MCF 10A (cell line): ENCODE results near the gene SH3D19. TPM values are rescaled to one million over a fixed set of nuclear protein-coding genes. Genes with fewer than 3 reads are reported as not detected.
"Not testable (repeated sequence)": the region's sequence is repeated elsewhere in the genome, so short reads cannot be mapped to it uniquely, and the experiment has no call there.

ENCODE experiments used
- BruUV-seq: library from RNA; stranded (reverse); fragments of 400-500 nt; replicated peaks from 2 replicates; lab custom pipeline; 2021; lab: Mats Ljungman, UMichigan
- CTCF ChIA-PET: fragments of 300-600 bp; sonication (Branson Sonifier 250); formaldehyde crosslinking; extraction: SDS; loops from one replicate; lab custom pipeline; 2021; ENCODE audit warnings: antibody characterized with exemption, inconsistent platforms; lab: Yijun Ruan, JAX
- POLR2A ChIA-PET: fragments of 300-600, 350-650 bp; sonication (Branson Sonifier 250); formaldehyde crosslinking; extraction: SDS; loops from one replicate; lab custom pipeline; 2020; ENCODE audit warnings: antibody characterized with exemption, inconsistent platforms; lab: Yijun Ruan, JAX
- DNase-seq: peaks from one replicate; pipeline ENCODE4 v3.0.0-alpha.2; 2018; ENCODE audit not compliant: unreplicated experiment
- H3K27ac Mint-ChIP-seq: one replicate; pipeline ENCODE4 v1.8.0; 2022; ENCODE audit warnings: mild to moderate bottlenecking, low read depth, mixed read lengths; ENCODE audit not compliant: unreplicated experiment
- H3K27me3 Mint-ChIP-seq: one replicate; pipeline ENCODE4 v1.8.0; 2022; ENCODE audit warnings: mixed read lengths; ENCODE audit not compliant: insufficient read depth, unreplicated experiment
- H3K36me3 Mint-ChIP-seq: one replicate; pipeline ENCODE4 v1.8.0; 2022; ENCODE audit warnings: mild to moderate bottlenecking, moderate library complexity, mixed read lengths; ENCODE audit not compliant: insufficient read depth, unreplicated experiment
- H3K4me1 Mint-ChIP-seq: one replicate; pipeline ENCODE4 v1.8.0; 2022; ENCODE audit warnings: mixed read lengths; ENCODE audit not compliant: insufficient read depth, unreplicated experiment
- H3K4me3 Mint-ChIP-seq: one replicate; pipeline ENCODE4 v1.8.0; 2022; ENCODE audit warnings: mild to moderate bottlenecking, moderate library complexity, mixed read lengths; ENCODE audit not compliant: unreplicated experiment
- H3K9me3 Mint-ChIP-seq: one replicate; pipeline ENCODE4 v1.8.0; 2022; ENCODE audit warnings: mixed read lengths; ENCODE audit not compliant: unreplicated experiment
- intact Hi-C: fragments of 100-400 bp; cut with micrococcal nuclease; formaldehyde crosslinking; loops from 2 replicates; pipeline ENCODE4 v1.14.1; 2022
- total RNA-seq: library from RNA; stranded (reverse); gene quantifications from 2 replicates; pipeline ENCODE4 v1.2.3, GENCODE V29; 2022
- TF ChIP-seq, protein P1 (sequence below): fragments of 200-600 bp; IDR thresholded peaks from one replicate; pipeline ENCODE4 v1.8.0; 2022; ENCODE audit warnings: antibody characterized with exemption, mild to moderate bottlenecking; ENCODE audit not compliant: unreplicated experiment

The SH3D19 gene
- total RNA-seq, 1 experiment from 2014 or later, result 51.3 TPM

DNA sequence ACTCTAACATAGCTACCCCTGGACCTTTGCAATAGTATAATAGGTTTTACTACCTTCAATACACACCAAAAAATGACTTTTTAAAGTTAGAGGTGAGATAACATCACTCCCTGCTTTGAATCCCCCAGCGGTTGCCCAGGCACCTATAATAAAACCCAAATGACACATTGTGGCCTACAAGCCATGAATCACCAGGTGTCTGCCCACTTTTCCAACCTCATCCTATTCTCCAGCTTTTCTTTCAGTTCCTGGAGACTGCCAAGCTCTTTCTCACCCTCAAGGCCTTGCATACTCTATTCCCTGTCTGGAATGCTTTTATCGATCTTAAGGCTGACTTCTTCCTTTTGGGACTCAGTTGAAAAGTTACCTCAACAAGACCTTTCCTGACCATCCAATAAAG lies 64.9 kb downstream of the SH3D19 start:
- TF ChIP-seq, protein P1, sequence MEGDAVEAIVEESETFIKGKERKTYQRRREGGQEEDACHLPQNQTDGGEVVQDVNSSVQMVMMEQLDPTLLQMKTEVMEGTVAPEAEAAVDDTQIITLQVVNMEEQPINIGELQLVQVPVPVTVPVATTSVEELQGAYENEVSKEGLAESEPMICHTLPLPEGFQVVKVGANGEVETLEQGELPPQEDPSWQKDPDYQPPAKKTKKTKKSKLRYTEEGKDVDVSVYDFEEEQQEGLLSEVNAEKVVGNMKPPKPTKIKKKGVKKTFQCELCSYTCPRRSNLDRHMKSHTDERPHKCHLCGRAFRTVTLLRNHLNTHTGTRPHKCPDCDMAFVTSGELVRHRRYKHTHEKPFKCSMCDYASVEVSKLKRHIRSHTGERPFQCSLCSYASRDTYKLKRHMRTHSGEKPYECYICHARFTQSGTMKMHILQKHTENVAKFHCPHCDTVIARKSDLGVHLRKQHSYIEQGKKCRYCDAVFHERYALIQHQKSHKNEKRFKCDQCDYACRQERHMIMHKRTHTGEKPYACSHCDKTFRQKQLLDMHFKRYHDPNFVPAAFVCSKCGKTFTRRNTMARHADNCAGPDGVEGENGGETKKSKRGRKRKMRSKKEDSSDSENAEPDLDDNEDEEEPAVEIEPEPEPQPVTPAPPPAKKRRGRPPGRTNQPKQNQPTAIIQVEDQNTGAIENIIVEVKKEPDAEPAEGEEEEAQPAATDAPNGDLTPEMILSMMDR, result no peak
- Mint-ChIP-seq H3K9me3 (no peaks in the 10 kb centered on the region), H3K4me1 (peaks cover 29% of the 10 kb centered on the region), H3K27me3 (no peaks in the 10 kb centered on the region), H3K4me3 (no peak overlapping the region), H3K36me3 (no peaks in the 10 kb centered on the region), H3K27ac (no peak overlapping the region)
- intact Hi-C loops, result no loop called here
- CTCF ChIA-PET, result no interaction called here
- BruUV-seq, result no TSS peak
- DNase-seq, result peak; percentile 36
- POLR2A ChIA-PET, result interaction anchor here (0.7 kb wide), 1 partner anchor 464 kb away, joined by 3 read pairs; no protein-coding TSS in a partner anchor

DNA sequence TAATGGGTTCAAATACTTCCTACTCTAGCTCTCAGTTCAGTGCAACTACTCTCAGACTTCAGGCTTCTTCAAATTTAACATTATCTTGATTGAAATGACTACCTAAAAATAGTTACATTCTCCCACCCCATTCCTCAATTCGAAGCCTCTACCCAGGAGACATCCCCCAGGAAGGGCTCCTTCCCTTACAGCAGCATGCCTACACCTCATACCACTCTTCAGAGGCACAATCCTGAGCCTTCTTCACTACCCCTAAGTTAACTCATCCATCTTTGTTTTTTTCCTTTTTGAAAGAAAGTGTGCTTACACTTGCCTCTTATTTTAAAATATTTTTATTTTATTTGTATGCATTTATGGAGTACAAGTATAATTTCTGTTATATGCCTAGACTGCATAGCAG lies 65.7 kb downstream of the SH3D19 start:
- Mint-ChIP-seq H3K27ac (no peak overlapping the region), H3K27me3 (no peaks in the 10 kb centered on the region), H3K36me3 (no peaks in the 10 kb centered on the region), H3K4me3 (no peak overlapping the region), H3K9me3 (no peaks in the 10 kb centered on the region), H3K4me1 (peaks cover 29% of the 10 kb centered on the region)
- TF ChIP-seq, protein P1, result no peak
- no peak for DNase-seq
- ChIA-PET POLR2A (no interaction called here), CTCF (no interaction called here)
- intact Hi-C loops, result no loop called here
- BruUV-seq, result no TSS peak

DNA sequence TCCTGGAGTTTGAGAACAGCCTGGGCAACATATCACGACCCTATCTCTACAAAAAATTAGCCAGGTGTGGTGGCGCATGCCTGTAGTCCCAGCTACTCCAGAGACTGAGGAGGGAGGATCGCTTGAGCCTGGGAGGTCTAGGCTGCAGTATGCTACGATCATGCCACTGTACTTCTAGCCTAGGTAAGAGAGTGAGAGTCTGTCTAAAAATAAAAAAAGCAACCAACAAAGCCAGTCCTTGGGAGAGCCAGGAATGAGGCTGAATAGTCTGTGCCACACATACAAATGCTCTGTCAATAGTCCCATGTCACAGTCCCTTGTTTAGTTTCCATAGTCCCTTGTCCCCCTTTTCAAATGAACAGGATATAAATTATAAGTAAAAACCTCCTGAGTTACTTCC lies 67.7 kb downstream of the SH3D19 start:
- TF ChIP-seq, protein P1, result no peak
- intact Hi-C loops, result no loop called here

DNA sequence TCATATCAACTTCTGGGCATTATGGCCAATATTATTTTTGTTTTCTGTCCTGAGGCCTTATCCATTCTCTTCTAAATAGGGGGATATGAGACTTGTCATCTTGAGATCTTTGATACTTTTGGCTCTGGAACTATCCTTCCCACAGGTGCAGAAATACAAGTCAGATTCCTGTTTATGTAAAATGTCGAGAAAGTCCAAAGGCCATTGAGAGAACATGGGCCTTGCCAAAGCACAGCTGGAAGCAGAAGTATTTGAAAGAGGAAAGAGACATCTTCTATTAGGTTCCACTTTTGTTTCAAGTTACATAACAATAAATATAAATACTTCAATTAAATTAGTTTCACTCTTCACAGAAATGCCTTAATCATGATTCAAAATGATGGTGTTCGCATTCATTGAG lies 69.3 kb downstream of the SH3D19 start:
- no peak for DNase-seq
- CTCF ChIA-PET, result interaction anchor here (1.0 kb wide), 1 partner anchor 20 kb away, joined by 4 read pairs; no protein-coding TSS in a partner anchor
- no peak overlapping the region for H3K27ac Mint-ChIP-seq
- BruUV-seq, result no TSS peak
- POLR2A ChIA-PET, result interaction anchor here (0.7 kb wide), 1 partner anchor 9 kb away, joined by 4 read pairs; no protein-coding TSS in a partner anchor
- intact Hi-C loops, result no loop called here
- peaks cover 23% of the 10 kb centered on the region for H3K4me1 Mint-ChIP-seq
- TF ChIP-seq, protein P1, result no peak
- H3K27me3 Mint-ChIP-seq, result no peaks in the 10 kb centered on the region
- no peaks in the 10 kb centered on the region for H3K9me3 Mint-ChIP-seq
- no peak overlapping the region for H3K4me3 Mint-ChIP-seq
- H3K36me3 Mint-ChIP-seq, result no peaks in the 10 kb centered on the region

More for the DNA sequence above, 67.7 kb downstream of the SH3D19 start:
- Mint-ChIP-seq H3K27ac (peak overlapping the region; percentile 47), H3K36me3 (no peaks in the 10 kb centered on the region), H3K4me1 (peaks cover 29% of the 10 kb centered on the region), H3K9me3 (no peaks in the 10 kb centered on the region), H3K27me3 (no peaks in the 10 kb centered on the region), H3K4me3 (no peak overlapping the region)
- no TSS peak for BruUV-seq
- ChIA-PET CTCF (no interaction called here), POLR2A (interaction anchor here (0.6 kb wide), 1 partner anchor 353 kb away, joined by 3 read pairs; no protein-coding TSS in a partner anchor)
- no peak for DNase-seq

DNA sequence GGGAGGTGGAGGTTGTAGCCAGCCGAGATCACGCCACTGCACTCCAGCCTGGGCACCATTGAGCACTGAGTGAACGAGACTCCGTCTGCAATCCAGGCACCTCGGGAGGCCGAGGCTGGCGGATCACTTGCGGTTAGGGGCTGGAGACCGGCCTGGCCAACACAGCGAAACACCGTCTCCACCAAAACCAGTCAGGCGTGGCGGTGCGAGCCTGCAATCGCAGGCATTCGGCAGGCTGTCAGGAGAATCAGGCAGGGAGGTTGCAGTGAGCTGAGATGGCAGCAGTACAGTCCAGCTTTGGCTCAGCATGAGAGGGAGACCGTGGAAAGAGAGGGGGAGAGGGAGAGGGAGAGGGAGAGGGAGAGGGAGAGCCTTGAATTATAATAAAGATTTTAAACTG lies 69.7 kb downstream of the SH3D19 start:
- intact Hi-C loops, BruUV-seq, H3K4me3 Mint-ChIP-seq, H3K9me3 Mint-ChIP-seq, H3K27ac Mint-ChIP-seq, DNase-seq, H3K27me3 Mint-ChIP-seq, CTCF ChIA-PET, H3K36me3 Mint-ChIP-seq: not testable (repeated sequence)
- POLR2A ChIA-PET, result interaction anchor here (0.7 kb wide), 1 partner anchor 9 kb away, joined by 4 read pairs; no protein-coding TSS in a partner anchor
- H3K4me1 Mint-ChIP-seq, result peaks cover 19% of the 10 kb centered on the region

DNA sequence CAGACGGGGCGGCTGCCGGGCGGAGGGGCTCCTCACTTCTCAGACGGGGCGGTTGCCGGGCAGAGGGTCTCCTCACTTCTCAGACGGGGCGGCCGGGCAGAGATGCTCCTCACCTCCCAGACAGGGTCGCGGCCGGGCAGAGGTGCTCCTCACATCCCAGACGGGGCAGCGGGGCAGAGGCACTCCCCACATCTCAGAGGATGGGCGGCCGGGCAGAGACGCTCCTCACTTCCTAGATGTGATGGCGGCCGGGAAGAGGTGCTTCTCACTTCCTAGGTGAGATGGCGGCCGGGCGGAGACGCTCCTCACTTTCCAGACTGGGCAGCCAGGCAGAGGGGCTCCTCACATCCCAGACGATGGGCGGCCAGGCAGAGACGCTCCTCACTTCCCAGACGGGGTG lies 70.2 kb downstream of the SH3D19 start:
- H3K4me3 Mint-ChIP-seq, H3K27ac Mint-ChIP-seq, POLR2A ChIA-PET, CTCF ChIA-PET, H3K9me3 Mint-ChIP-seq, H3K27me3 Mint-ChIP-seq, intact Hi-C loops, DNase-seq, H3K36me3 Mint-ChIP-seq, BruUV-seq: not testable (repeated sequence)
- peaks cover 14% of the 10 kb centered on the region for H3K4me1 Mint-ChIP-seq
